HepG2 (cell line): ENCODE results near the gene SDCCAG8. TPM values are rescaled to one million over a fixed set of nuclear protein-coding genes. Genes with fewer than 3 reads are reported as not detected.

ENCODE experiments used
- ATAC-seq: fragments of 200-7000 bp; cut with Tn5 transposase; 3 replicates; pipeline ENCODE4 v1.9.1; 2020; ENCODE audit warnings: mild to moderate bottlenecking, moderate library complexity
- BruUV-seq: library from RNA; stranded (reverse); fragments of 400-500 nt; replicated peaks from 2 replicates; lab custom pipeline; 2021; lab: Mats Ljungman, UMichigan
- CTCF ChIA-PET: fragments of 300-600 bp; formaldehyde crosslinking; extraction: SDS; loops from one replicate; lab custom pipeline; 2021; ENCODE audit warnings: low total read pairs, inconsistent platforms, low intra/inter-chr PET ratio; lab: Yijun Ruan, JAX
- POLR2A ChIA-PET: fragments of 350-600 bp; sonication (Branson Sonifier 250); formaldehyde crosslinking; loops from one replicate; lab custom pipeline; 2020; ENCODE audit warnings: antibody characterized with exemption, inconsistent platforms; lab: Yijun Ruan, JAX
- DNase-seq: peaks from one replicate; pipeline ENCODE4 v3.0.0-alpha.2; 2015; ENCODE audit warnings: low spot score
- FAIRE-seq: peaks from 3 replicates; lab custom pipeline; 2011; peaks lifted over from hg19 to GRCh38; lab: Jason Lieb, UNC
- H2AFZ ChIP-seq: one replicate; pipeline ENCODE4 v1.6.1; 2011; ENCODE audit warnings: low read length, inconsistent platforms
- H3K27ac ChIP-seq: fragments of 300-600 bp; 3 replicates; pipeline ENCODE4 v1.8.0; 2011; ENCODE audit warnings: mixed run types, mild to moderate bottlenecking, mixed read lengths, low read length, inconsistent platforms; ENCODE audit not compliant: insufficient read depth; ENCODE audit errors: extremely low read length
- H3K27me3 ChIP-seq, 2 experiments: fragments of 200-600 bp in 1 of 2; 2 replicates in 1 of 2; 3 replicates in 1 of 2; pipeline versions ENCODE4 v1.6.0 to v1.8.0; 2011; ENCODE audit warnings: low read length in 2 of 2, mild to moderate bottlenecking in 2 of 2, moderate library complexity in 2 of 2, inconsistent platforms in 1 of 2; ENCODE audit not compliant: insufficient read depth in 2 of 2, control insufficient read depth in 1 of 2
- H3K36me3 ChIP-seq, 2 experiments: fragments of 200-600 bp in 1 of 2; replicated peaks in 1 of 2; 2 replicates in 1 of 2; 3 replicates in 1 of 2; pipeline versions ENCODE4 v1.5.1 to v1.8.0; 2011; ENCODE audit warnings: low read length in 2 of 2, inconsistent platforms in 1 of 2; ENCODE audit not compliant: insufficient read depth in 2 of 2, control insufficient read depth in 1 of 2
- H3K4me1 ChIP-seq: 2 replicates; pipeline ENCODE4 v1.5.1; 2012; ENCODE audit warnings: low read length, inconsistent platforms; ENCODE audit not compliant: insufficient read depth
- H3K4me2 ChIP-seq: 2 replicates; pipeline ENCODE4 v1.6.0; 2011; ENCODE audit warnings: low read depth, low read length, inconsistent platforms
- H3K4me3 ChIP-seq, 3 experiments: fragments of 200-600 bp in 1 of 3; sonication (generic), shearing (Covaris generic) in 1 of 3; replicated peaks in 1 of 3; 2 replicates each; pipeline ENCODE4 v1.5.1; 2011 to 2016; ENCODE audit warnings: low read length in 3 of 3, inconsistent platforms in 2 of 3, low read depth in 2 of 3, mild to moderate bottlenecking in 2 of 3, control low read depth in 1 of 3, mixed read lengths in 1 of 3; ENCODE audit not compliant: insufficient read depth in 1 of 3
- H3K79me2 ChIP-seq: one replicate; pipeline ENCODE4 v1.6.1; 2011; ENCODE audit warnings: low read length, inconsistent platforms; ENCODE audit not compliant: insufficient read depth
- H3K9ac ChIP-seq: 2 replicates; pipeline ENCODE4 v1.6.0; 2011; ENCODE audit warnings: mild to moderate bottlenecking, low read depth, low read length, inconsistent platforms; ENCODE audit not compliant: insufficient read depth
- H3K9me3 ChIP-seq: 2 replicates; pipeline ENCODE4 v1.5.1; 2012; ENCODE audit warnings: mild to moderate bottlenecking, low read length
- H4K20me1 ChIP-seq: 2 replicates; pipeline ENCODE4 v1.6.0; 2011; ENCODE audit warnings: inconsistent platforms, mild to moderate bottlenecking, low read length, moderate library complexity; ENCODE audit not compliant: insufficient read depth
- CHD2 ChIP-seq: IDR thresholded peaks from 2 replicates; pipeline ENCODE4 v1.6.1; 2011; ENCODE audit warnings: low read depth, low read length, improper control_type of control experiment
- HOXA9 ChIP-seq: sonication (generic); formaldehyde crosslinking; IDR thresholded peaks from 2 replicates; pipeline ENCODE4 v1.8.1; 2022; ENCODE audit warnings: missing genetic modification reagents, mild to moderate bottlenecking, moderate library complexity, borderline replicate concordance
- KMT2B ChIP-seq: IDR thresholded peaks from 2 replicates; pipeline ENCODE4 v1.6.1; 2016; ENCODE audit warnings: missing genetic modification reagents, missing compliant biosample characterization
- NKX3-1 ChIP-seq: sonication (generic); formaldehyde crosslinking; IDR thresholded peaks from 2 replicates; pipeline ENCODE4 v1.5.0; 2020; ENCODE audit warnings: missing genetic modification reagents
- POLR2G ChIP-seq: fragments of 200-400 bp; formaldehyde crosslinking; IDR thresholded peaks from 2 replicates; pipeline ENCODE4 v1.6.1; 2018; ENCODE audit warnings: mild to moderate bottlenecking, low read depth, low read length, moderate library complexity
- RFX1 ChIP-seq: fragments of 450-650 bp; IDR thresholded peaks from 2 replicates; pipeline ENCODE4 v1.6.1; 2017
- SIX4 ChIP-seq: sonication (generic); formaldehyde crosslinking; IDR thresholded peaks from 2 replicates; pipeline ENCODE4 v1.4.0; 2020; ENCODE audit warnings: missing genetic modification reagents
- ZBED4 ChIP-seq: sonication (generic); formaldehyde crosslinking; IDR thresholded peaks from 2 replicates; pipeline ENCODE4 v1.4.0; 2020; ENCODE audit warnings: missing genetic modification reagents, borderline replicate concordance
- ZBTB49 ChIP-seq: sonication (generic); formaldehyde crosslinking; IDR thresholded peaks from 2 replicates; pipeline ENCODE4 v1.4.0; 2020; ENCODE audit warnings: missing genetic modification reagents, borderline replicate concordance
- ZFAT ChIP-seq: sonication (generic); formaldehyde crosslinking; conservative IDR thresholded peaks from 2 replicates; pipeline ENCODE4 v1.8.1; 2023; ENCODE audit warnings: missing genetic modification reagents, inconsistent platforms
- ZFX ChIP-seq: sonication (generic); formaldehyde crosslinking; IDR thresholded peaks from 2 replicates; pipeline ENCODE4 v1.4.0; 2020; ENCODE audit warnings: mild to moderate bottlenecking, low read depth, missing genetic modification reagents, moderate library complexity
- ZNF18 ChIP-seq: sonication (generic); formaldehyde crosslinking; IDR thresholded peaks from 2 replicates; pipeline ENCODE4 v1.8.0; 2022; ENCODE audit warnings: mild to moderate bottlenecking, missing genetic modification reagents; ENCODE audit not compliant: insufficient replicate concordance
- ZNF558 ChIP-seq: sonication (generic); formaldehyde crosslinking; IDR thresholded peaks from 2 replicates; pipeline ENCODE4 v1.9.0; 2022; ENCODE audit warnings: mild to moderate bottlenecking, missing genetic modification reagents, borderline replicate concordance
- ZSCAN29 ChIP-seq: sonication (generic); formaldehyde crosslinking; conservative IDR thresholded peaks from 2 replicates; pipeline ENCODE4 v1.4.0; 2020; ENCODE audit warnings: mild to moderate bottlenecking, missing genetic modification reagents
- ZSCAN31 ChIP-seq: sonication (generic); formaldehyde crosslinking; IDR thresholded peaks from 2 replicates; pipeline ENCODE4 v1.5.0; 2020; ENCODE audit warnings: low read depth, mild to moderate bottlenecking, missing genetic modification reagents
- WGBS: methylation state at CpG from one replicate; pipeline ENCODE4 v1.1.6; 2017; ENCODE audit warnings: low lambda C conversion rate; 5-methylcytosine and 5-hydroxymethylcytosine counted together
- in situ Hi-C: cut with HindIII; loops from 2 replicates; pipeline ENCODE4 v1.10.0; 2017; ENCODE audit warnings: low pct_unique_long_range_greater_than_20kb; ENCODE audit not compliant: extremely low pct_ligation_motif_present
- intact Hi-C: fragments of 100-400 bp; cut with micrococcal nuclease; formaldehyde crosslinking; loops from one replicate; pipeline ENCODE4 v1.10.0; 2022; ENCODE audit not compliant: unreplicated experiment
- polyA plus RNA-seq, 8 experiments: library from polyadenylated mRNA; depleted of rRNA in 3 of 8; stranded (reverse) in 7 of 8; unstranded in 1 of 8; fragments of >200 nt; fragmentation: Illumina TruSeq in 4 of 8; extraction: Trizol in 4 of 8; gene quantifications; 2 replicates each; pipeline versions ENCODE4 v1.2.1 to v1.2.3, GENCODE V29; 2011 to 2016; ENCODE audit warnings: low read depth in 4 of 8, missing spikeins in 1 of 8, mixed read lengths in 1 of 8; ENCODE audit not compliant: insufficient read depth in 1 of 8
- total RNA-seq, 5 experiments: library from RNA; depleted of rRNA; stranded (reverse); fragments of >200 nt; fragmentation: Illumina TruSeq; extraction: Trizol; gene quantifications; 2 replicates each; pipeline ENCODE4 v1.2.3, GENCODE V29; 2016; ENCODE audit warnings: low read depth in 1 of 5

Gene SDCCAG8
- total and polyA plus RNA-seq, 2 of the 13 experiments (the other 11 are each of a cell fraction or from before 2014, with no cell fraction given) = 9.5 to 13.4 TPM

- TF ChIP-seq RFX1 (no peak), SIX4 (CRISPR knock-in tag) (no peak), CHD2 (no peak)
Observed at GRCh38 chr1:243465738-243466137, 209.9 kb downstream of the SDCCAG8 start (continued).

- CTCF ChIA-PET = no interaction called here
Observed at GRCh38 chr1:243469497-243469896, 213.7 kb downstream of the SDCCAG8 start.

More at GRCh38 chr1:243469497-243469896, 213.7 kb downstream of the SDCCAG8 start:
- Histone ChIP-seq H3K9me3 (no peaks in the 10 kb centered on the region), H3K36me3 (no peaks in the 10 kb centered on the region), H3K4me3 (no peak overlapping the region), H3K27ac (no peak overlapping the region), H3K27me3 (no peaks in the 10 kb centered on the region; a peak in 1 of 5 replicates), H3K4me1 (no peaks in the 10 kb centered on the region)
- POLR2A ChIA-PET = no interaction called here
- TF ChIP-seq HOXA9 = no peak
- TF ChIP-seq KMT2B (CRISPR knock-in tag) = no peak
- TF ChIP-seq ZSCAN31 (CRISPR knock-in tag) = no peak
- TF ChIP-seq POLR2G = no peak
- TF ChIP-seq ZFX (CRISPR knock-in tag) = no peak
- no peak for TF ChIP-seq ZNF558 (CRISPR knock-in tag)
- no peak for TF ChIP-seq ZFAT (CRISPR knock-in tag)
- TF ChIP-seq ZNF18 = no peak
- no peak for TF ChIP-seq ZBED4 (CRISPR knock-in tag)
- no peak for TF ChIP-seq ZSCAN29 (CRISPR knock-in tag)
- no peak for TF ChIP-seq NKX3-1 (CRISPR knock-in tag)
- TF ChIP-seq ZBTB49 (CRISPR knock-in tag) = no peak
- TF ChIP-seq, all 625 proteins: peak for 0
- Histone ChIP-seq H3K4me2 (no peak overlapping the region), H3K9ac (no peak overlapping the region), H4K20me1 (no peaks in the 10 kb centered on the region), H3K79me2 (no peaks in the 10 kb centered on the region), H2AFZ (no peak overlapping the region)
- ATAC-seq = no peak
- intact Hi-C loops (no loop called here), in situ Hi-C loops (no loop called here)
- 97% methylated on average over 3 of the region's 3 CpGs for WGBS
- no TSS peak for BruUV-seq
- no peak for DNase-seq
- no peak for FAIRE-seq
